NCI-H82 (cell line): Measurements from ENCODE around the gene SRRM1.

Source experiments
- DNase-seq: peaks from one replicate; lab custom pipeline; 2025; lab: John Stamatoyannopoulos, UW

The SRRM1 gene, protein sequence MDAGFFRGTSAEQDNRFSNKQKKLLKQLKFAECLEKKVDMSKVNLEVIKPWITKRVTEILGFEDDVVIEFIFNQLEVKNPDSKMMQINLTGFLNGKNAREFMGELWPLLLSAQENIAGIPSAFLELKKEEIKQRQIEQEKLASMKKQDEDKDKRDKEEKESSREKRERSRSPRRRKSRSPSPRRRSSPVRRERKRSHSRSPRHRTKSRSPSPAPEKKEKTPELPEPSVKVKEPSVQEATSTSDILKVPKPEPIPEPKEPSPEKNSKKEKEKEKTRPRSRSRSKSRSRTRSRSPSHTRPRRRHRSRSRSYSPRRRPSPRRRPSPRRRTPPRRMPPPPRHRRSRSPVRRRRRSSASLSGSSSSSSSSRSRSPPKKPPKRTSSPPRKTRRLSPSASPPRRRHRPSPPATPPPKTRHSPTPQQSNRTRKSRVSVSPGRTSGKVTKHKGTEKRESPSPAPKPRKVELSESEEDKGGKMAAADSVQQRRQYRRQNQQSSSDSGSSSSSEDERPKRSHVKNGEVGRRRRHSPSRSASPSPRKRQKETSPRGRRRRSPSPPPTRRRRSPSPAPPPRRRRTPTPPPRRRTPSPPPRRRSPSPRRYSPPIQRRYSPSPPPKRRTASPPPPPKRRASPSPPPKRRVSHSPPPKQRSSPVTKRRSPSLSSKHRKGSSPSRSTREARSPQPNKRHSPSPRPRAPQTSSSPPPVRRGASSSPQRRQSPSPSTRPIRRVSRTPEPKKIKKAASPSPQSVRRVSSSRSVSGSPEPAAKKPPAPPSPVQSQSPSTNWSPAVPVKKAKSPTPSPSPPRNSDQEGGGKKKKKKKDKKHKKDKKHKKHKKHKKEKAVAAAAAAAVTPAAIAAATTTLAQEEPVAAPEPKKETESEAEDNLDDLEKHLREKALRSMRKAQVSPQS

DNA sequence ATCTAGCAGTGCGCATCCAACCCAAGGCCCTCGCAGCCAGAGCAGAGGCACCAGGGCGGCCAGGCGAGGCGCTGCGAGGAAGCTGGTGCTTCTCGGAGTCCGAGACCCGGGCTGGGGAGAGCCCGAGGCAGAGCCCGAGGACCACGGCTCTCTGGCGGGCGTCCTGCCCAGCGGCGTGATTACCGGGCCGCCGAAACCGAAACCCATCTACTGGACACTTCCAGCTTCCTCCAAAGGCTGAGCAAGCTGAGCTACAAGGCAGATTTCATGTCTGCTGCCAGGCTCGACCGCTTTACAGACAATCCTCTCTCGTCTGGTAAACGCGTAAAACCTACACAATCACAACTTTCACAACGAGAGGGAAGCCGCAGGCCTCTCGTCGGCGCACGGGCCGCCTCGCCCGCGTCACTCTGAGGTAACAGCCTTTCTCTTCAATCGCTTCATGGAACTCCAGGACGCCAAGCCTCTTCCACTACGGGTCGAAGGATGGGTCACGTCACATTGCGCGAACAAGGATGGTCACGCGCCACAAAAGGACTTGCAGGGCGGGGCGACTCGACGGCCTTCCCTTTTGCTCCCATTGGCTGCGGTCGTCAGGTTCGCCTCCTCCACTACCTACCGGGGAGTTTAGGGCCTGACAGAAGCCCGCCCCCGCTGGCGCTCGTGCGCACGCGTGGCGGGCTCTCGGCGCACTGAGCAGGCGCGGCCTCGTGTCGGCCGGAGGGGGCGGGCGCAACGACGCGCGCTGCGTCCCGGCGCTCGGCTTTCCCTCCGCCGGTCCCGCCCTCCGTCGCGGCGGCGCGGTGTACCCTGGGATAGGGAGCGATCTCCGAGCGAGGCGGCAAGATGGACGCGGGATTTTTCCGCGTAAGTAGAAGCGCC is at the start of gene SRRM1:
SRRM1 (plus strand) TSS at position 822 of the 882 bp plus-strand sequence; CDS start at position 847, 25 bp downstream.
- peak; percentile 100 for DNase-seq

DNA sequence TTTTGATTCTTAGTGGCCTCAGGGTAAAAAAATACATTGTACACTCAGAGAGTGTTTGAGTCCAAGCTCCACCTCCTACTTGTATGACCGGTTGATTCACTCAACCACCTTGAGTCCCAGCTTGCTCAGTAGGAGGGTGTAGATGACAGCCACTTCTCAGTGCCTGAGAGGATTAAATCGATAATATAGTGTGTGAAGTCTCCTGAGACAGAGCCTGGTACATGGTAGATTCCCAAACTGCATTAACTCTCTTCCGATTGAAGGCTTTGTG is 48.8 kb upstream of the SRRM1 start:
- DNase-seq = no peak

DNA sequence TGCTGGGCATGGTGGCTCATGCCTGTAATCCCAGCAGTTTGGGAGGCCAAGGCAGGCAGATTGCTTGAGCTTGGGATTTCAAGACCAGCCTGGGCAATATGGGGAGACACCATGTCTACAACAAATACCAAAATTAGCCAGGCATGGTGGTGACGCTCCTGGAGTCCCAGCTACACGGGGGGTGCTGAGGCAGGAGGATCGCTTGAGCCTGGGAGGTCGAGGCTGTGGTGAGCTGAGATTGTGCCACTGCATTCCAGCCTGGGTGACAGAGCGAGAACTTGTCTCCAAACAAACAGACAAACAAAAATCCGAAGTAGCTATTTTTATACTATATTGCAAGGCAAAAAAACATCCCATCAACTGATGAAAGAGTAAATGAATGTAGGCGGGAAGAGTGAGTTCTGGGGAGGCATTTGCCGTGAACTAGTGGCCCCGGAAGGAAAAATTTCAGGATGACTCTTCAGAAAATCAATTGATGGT is 46.7 kb upstream of the SRRM1 start:
- no peak for DNase-seq

GRCh38 chr1:24599265-24599664 is 43.8 kb upstream of the SRRM1 start:
- no peak for DNase-seq

- no peak for DNase-seq
These were observed 42.6 kb upstream of the SRRM1 start for GRCh38 chr1:24600551-24600950.

- DNase-seq = no peak
These were observed 37.4 kb upstream of the SRRM1 start for GRCh38 chr1:24605534-24606295.

DNA sequence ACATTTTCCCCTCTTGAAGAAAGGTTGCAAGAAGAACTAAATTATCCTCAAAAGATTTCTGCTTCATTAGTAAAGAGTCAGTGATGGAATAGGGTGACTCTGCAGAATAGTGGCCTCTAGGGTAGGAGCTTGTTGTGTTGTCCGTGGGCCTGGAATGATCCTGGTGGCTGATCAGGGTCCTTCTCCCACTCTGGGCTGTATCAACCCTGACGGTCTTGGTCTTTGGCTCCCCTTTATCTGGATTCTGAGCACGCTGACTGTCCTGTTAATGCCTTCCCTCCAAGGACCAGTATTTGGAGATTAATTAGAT is 36.9 kb upstream of the SRRM1 start:
- DNase-seq = no peak

GRCh38 chr1:24606621-24607020 is 36.5 kb upstream of the SRRM1 start:
- DNase-seq = no peak

GRCh38 chr1:24609949-24610517 is 33.1 kb upstream of the SRRM1 start:
- DNase-seq = no peak

- no peak for DNase-seq
These were observed 23.7 kb upstream of the SRRM1 start for GRCh38 chr1:24619376-24619775.

DNA sequence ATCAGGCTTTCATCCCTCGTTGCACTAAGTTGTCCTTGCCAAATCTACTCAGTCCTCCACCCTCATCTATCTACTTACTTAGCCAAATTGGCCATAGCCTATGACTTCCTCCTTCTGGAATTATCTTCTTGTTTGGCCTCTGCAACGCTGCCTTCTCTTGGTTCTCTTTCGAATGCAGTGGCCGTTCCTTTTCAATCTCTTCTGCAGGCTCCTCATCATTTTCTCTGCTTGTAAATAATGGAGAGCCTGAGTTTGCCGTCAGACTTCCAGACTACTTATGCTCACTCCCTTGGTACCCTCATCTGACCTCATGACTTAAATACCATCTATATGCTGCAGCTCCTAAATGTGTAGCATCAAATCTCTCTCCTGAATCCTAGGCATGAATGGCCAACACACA is 22.4 kb upstream of the SRRM1 start:
- DNase-seq = no peak

GRCh38 chr1:24621121-24621520 is 22.0 kb upstream of the SRRM1 start:
- DNase-seq = no peak

GRCh38 chr1:24622218-24622617 is 20.9 kb upstream of the SRRM1 start:
- no peak for DNase-seq

GRCh38 chr1:24632832-24633175 is 10.3 kb upstream of the SRRM1 start:
- no peak for DNase-seq

- DNase-seq = peak; percentile 87
These were observed 7.8 kb upstream of the SRRM1 start for GRCh38 chr1:24635195-24635843.

- DNase-seq = no peak
These were observed 6.3 kb upstream of the SRRM1 start for GRCh38 chr1:24636661-24637357.

DNA sequence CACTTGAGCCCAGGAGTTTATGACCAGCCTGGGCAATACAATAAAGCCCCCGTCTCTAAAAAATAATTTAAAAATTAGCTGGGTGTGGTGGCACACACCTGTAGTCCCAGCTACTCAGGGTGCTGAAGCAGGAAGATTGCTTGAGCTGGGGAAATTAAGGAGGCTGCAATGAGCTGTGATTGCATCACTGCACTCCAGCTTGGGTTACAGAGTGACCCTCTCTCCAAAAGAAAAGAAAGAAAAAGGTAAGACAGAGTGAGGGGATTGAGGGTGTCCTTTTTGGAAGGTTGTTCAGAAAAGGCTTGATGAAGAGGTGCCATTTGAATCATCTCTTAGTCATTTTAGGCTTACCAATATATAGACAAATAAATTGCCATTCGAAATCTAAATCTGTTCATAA is 4.0 kb upstream of the SRRM1 start:
- no peak for DNase-seq

GRCh38 chr1:24639881-24640280 is 3.2 kb upstream of the SRRM1 start:
- no peak for DNase-seq

- DNase-seq = no peak
These were observed 2.8 kb upstream of the SRRM1 start for GRCh38 chr1:24640288-24640687.

DNA sequence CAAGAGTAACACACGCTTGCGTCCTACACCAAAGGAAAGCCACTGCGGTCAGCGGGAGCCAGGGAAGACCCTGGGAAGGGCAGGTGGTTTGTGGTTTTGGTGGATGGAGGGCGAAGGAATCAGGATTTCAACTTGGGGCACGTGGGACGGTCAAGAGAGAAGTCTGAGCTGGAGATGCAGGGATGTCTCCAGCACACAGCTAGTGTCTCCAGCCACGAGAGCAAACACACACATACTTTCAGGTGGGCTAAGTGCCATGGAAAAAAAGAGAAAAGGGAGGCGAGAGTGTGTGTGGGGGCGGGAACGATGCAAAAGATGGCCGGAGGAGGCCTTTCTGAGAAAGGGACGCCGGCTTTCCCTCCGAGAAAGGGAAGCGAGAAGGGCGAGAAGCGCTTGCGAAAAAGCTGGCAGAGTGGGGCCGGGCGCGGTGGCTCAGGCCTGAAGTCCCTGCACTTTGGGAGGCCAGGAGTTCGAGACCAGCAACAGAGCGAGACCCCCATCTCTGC is 1.4 kb upstream of the SRRM1 start:
- no peak for DNase-seq
